ENCODE data around the gene IFI6. TPM values are rescaled to one million over a fixed set of nuclear protein-coding genes. Genes with fewer than 3 reads are reported as not detected.

IFI6 gene
- total and polyA plus RNA-seq, 10 donors = 41.6 to 85.8 (median 62.7) TPM

DNA sequence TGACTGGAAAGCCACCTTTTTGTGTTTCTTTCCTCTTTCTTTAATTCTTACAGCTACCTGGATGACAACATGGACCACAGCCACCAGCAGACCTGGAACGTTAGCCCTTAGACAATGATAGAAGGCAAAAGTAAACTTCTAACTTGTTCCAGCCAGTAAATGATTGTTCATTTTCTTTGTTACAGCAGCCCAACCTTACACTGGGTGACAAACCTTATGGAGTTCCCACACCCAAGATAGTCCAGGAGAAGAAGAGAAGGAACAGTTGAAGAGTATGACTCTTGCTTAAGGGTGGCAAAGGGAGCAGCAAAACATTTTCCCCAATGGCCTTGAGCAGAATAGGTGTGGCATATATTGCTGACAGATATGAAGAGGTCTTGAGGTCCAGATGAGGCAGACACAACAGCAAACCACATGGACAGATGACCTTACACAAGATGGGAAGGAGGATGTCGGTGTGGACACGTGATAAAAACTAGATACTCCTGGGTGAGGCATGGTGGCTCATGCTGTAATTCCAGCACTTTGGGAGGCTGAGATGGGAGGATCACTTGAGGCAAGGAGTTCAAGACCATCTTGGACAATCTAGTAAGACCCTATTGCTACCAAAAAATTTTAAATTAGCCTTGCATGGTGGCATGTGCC is 42.0 kb upstream of the IFI6 start:
- Histone ChIP-seq H3K9me3 (peaks cover 0 to 10% (median 5%) of the 10 kb centered on the region in 8 donors), H3K27ac (no peak overlapping the region), H3K27me3 (replicated peaks in 1 of 7) (peaks cover 0 to 18% (median 0%) of the 10 kb centered on the region in 7 donors), H3K4me3 (no peak overlapping the region), H3K36me3 (no peaks in the 10 kb centered on the region), H3K4me1 (no peaks in the 10 kb centered on the region)
- no peak for TF ChIP-seq POLR2A (IDR thresholded peaks at IDR 0.05)
- TF ChIP-seq, protein P1, sequence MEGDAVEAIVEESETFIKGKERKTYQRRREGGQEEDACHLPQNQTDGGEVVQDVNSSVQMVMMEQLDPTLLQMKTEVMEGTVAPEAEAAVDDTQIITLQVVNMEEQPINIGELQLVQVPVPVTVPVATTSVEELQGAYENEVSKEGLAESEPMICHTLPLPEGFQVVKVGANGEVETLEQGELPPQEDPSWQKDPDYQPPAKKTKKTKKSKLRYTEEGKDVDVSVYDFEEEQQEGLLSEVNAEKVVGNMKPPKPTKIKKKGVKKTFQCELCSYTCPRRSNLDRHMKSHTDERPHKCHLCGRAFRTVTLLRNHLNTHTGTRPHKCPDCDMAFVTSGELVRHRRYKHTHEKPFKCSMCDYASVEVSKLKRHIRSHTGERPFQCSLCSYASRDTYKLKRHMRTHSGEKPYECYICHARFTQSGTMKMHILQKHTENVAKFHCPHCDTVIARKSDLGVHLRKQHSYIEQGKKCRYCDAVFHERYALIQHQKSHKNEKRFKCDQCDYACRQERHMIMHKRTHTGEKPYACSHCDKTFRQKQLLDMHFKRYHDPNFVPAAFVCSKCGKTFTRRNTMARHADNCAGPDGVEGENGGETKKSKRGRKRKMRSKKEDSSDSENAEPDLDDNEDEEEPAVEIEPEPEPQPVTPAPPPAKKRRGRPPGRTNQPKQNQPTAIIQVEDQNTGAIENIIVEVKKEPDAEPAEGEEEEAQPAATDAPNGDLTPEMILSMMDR (IDR thresholded peaks at IDR 0.05 in 8 of 11, conservative IDR thresholded peaks at IDR 0.05 in 3 of 11) = no peak
- no peak for TF ChIP-seq POLR2AphosphoS5 (IDR thresholded peaks at IDR 0.05)
- 81 to 94% (median 86%) methylated on average over 3 of the region's 3 CpGs for WGBS, 5 donors
- no peak for DNase-seq
- intact Hi-C loops (cut with DNase I; ENCODE audit: low total_unique reads) = no loop called here

GRCh38 chr1:27713139-27713725 is 41.2 kb upstream of the IFI6 start:
- Histone ChIP-seq H3K27ac (no peak overlapping the region), H3K9me3 (peaks cover 0 to 10% (median 5%) of the 10 kb centered on the region in 8 donors), H3K27me3 (replicated peaks in 1 of 7) (peaks cover 0 to 15% (median 0%) of the 10 kb centered on the region in 7 donors), H3K4me3 (no peak overlapping the region), H3K36me3 (no peaks in the 10 kb centered on the region), H3K4me1 (no peaks in the 10 kb centered on the region)
- intact Hi-C loops (cut with DNase I; ENCODE audit: low total_unique reads) = no loop called here
- TF ChIP-seq, protein P1 (IDR thresholded peaks at IDR 0.05 in 8 of 11, conservative IDR thresholded peaks at IDR 0.05 in 3 of 11) = no peak
- TF ChIP-seq POLR2A (IDR thresholded peaks at IDR 0.05) = no peak
- TF ChIP-seq POLR2AphosphoS5 (IDR thresholded peaks at IDR 0.05) = no peak
- DNase-seq = no peak
- 50 to 58% (median 52%) methylated on average over 3 of the region's 3 CpGs for WGBS, 5 donors

GRCh38 chr1:27710574-27710973 is 38.6 kb upstream of the IFI6 start:
- 91 to 98% (median 95%) methylated on average over 2 of the region's 2 CpGs for WGBS, 5 donors
- H3K4me1 ChIP-seq = no peaks in the 10 kb centered on the region
- TF ChIP-seq POLR2A (IDR thresholded peaks at IDR 0.05) = no peak
- TF ChIP-seq, protein P1 (IDR thresholded peaks at IDR 0.05 in 8 of 11, conservative IDR thresholded peaks at IDR 0.05 in 3 of 11) = no peak
- TF ChIP-seq POLR2AphosphoS5 (IDR thresholded peaks at IDR 0.05) = no peak
- peaks cover 0 to under 1% (median 0%) of the 10 kb centered on the region in 8 donors for H3K9me3 ChIP-seq
- no peak for DNase-seq
- intact Hi-C loops (cut with DNase I; ENCODE audit: low total_unique reads) = no loop called here
- H3K4me3 ChIP-seq = no peak overlapping the region
- H3K27ac ChIP-seq = no peak overlapping the region
- H3K27me3 ChIP-seq (replicated peaks in 1 of 7) = peaks cover 0 to 7% (median 0%) of the 10 kb centered on the region in 7 donors
- H3K36me3 ChIP-seq = no peaks in the 10 kb centered on the region

DNA sequence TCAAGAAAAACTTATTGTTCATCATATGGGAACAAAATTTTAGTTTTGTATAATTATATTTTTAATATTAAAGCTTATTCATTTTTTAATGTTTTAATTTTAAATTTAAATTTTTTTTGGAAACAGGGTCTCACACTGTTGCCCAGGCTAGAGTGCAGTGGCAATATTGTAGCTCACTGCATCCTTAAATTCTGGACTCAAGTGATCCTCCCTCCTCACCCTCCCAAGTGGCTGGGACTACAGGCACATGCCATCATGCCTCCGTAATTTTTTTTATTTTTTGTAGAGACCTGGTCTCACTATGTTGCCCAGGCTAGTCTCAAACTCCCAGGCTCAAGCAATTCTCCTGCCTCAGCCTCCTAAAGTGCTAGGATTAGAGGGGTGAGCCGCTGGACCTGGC is 33.6 kb upstream of the IFI6 start:
- intact Hi-C loops (cut with DNase I; ENCODE audit: low total_unique reads) = no loop called here
- Histone ChIP-seq H3K36me3 (no peaks in the 10 kb centered on the region), H3K4me3 (no peak overlapping the region), H3K27ac (no peak overlapping the region), H3K4me1 (no peaks in the 10 kb centered on the region), H3K27me3 (replicated peaks in 1 of 7) (peaks cover 0 to under 1% (median 0%) of the 10 kb centered on the region in 7 donors), H3K9me3 (peaks cover 0 to 19% (median 10%) of the 10 kb centered on the region in 8 donors)
- no peak for DNase-seq
- TF ChIP-seq POLR2A (IDR thresholded peaks at IDR 0.05) (no peak), POLR2AphosphoS5 (IDR thresholded peaks at IDR 0.05) (no peak)
- TF ChIP-seq, protein P1 (IDR thresholded peaks at IDR 0.05 in 8 of 11, conservative IDR thresholded peaks at IDR 0.05 in 3 of 11) = no peak
- whole genome bisulfite sequencing, 5 donors = 65 to 87% (median 82%) methylated on average over 2 of the region's 2 CpGs

All from spleen (tissue), 11 donors.